CD4-positive, alpha-beta T cell treated with Interleukin-6 at 100 ng/mL for 8 hours (primary cell): ENCODE measurements around the gene METTL3.

ENCODE experiments used
- DNase-seq: peaks from one replicate; pipeline ENCODE4 v3.0.0-alpha.2; 2020; ENCODE audit warnings: mixed read lengths, low spot score

METTL3 gene

GRCh38 chr14:21476523-21476924 lies 34.6 kb downstream of the METTL3 start:
- DNase-seq, result no peak

GRCh38 chr14:21475767-21476522 lies 35.2 kb downstream of the METTL3 start:
- no peak for DNase-seq

DNA sequence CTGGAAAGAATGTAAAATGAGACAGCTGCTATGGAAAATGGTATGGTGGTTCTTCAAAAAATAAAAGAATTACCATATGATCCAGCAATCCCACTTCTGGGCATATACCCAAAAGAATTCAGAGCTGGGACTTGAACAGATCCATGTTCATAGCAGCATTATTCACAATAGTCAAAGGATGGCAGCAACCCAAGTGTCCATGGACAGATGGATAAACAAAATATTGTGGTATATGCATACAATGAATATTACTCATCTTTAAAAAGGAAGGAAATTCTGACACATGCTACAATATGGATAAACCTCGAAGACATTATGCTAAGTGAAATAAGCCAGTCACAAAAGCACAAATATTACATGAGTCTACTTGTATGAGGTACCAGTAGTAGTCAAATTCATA lies 43.5 kb downstream of the METTL3 start:
- no peak for DNase-seq

DNA sequence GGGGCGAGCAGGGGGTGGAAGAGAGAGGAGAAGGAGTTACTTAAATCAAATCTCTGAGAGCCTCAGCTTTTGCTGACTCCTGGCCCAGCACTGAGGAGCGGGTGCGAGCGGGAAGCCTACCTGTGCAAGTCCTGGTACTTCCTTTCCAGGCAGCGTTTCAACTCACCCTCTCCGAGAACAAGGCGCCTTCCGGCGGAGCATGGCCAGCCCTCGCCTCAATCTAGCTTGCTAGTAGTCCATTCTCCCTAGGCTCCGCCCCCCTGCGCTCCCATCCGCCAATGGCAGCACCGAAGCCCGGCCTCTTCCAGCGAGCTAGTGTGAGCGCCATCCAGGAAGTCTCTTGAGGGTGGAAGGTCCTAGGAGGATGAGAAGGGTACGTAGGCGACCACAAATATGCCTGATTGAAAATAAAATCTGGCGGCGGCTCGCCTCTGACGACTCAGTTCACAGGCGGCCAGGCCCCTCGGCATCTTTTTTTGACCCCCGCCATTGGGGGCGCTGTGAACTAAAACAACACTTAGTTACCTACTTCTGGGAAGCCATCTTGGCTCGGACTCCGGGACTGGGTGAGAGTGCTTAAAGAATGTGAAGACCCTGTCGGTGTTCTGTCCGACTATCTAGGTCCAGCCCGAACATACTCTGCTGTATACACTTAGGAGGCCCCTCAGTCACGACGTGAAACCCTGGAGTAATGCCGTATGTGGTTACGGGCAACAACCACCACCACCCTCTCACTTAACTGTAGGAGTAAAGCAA lies 55.0 kb downstream of the METTL3 start, which contains the start of gene CHD8:
Gene CHD8, minus strand, starts transcription at position 212 of the 756 bp plus-strand sequence. CDS start 24,480 bp downstream, outside the sequence.
- DNase-seq, result peak; percentile 100

- no peak for DNase-seq
Measured at GRCh38 chr14:21455592-21455911, 55.6 kb downstream of the METTL3 start.

GRCh38 chr14:21454843-21455544 lies 56.1 kb downstream of the METTL3 start:
- DNase-seq, result no peak

DNA sequence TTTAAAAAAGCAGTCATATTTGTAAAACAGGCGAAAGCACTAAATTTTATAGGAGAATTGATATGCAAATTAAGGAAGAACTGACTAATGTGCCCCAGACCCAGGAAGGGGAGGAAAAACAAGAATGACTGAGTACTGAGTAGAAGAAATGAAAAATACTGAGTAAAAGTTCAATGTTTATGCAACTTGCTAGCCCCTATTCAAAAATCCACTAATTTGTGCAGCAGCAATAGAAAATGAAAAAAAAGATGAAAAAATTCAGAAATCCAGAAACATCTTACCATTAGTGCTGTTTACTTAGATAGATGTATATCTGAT lies 61.3 kb downstream of the METTL3 start:
- DNase-seq, result no peak
